ENCODE data around the gene PITRM1.

DNA sequence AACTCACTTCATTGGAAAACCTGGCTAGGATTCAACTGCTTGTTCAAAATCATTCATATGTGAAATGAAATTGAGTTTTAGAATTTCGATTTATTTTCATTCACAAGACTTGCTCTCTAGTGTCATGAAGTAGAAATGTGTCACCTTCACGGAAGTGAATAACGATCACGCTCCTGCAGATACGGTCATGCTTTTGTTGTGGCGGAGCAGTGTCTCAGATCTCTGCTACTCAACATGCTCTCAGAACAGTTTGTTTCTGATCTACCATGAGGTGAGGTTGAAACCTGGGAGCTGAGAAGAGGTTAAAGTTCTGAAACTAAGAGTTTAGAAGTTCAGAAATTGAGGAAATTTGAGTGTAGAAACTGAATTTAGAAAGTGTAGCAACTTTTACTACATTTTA, 13.8 kb upstream of the PITRM1 start:
- no peak for TF ChIP-seq POLR2A (IDR thresholded peaks at IDR 0.05)
- TF ChIP-seq, protein P1, sequence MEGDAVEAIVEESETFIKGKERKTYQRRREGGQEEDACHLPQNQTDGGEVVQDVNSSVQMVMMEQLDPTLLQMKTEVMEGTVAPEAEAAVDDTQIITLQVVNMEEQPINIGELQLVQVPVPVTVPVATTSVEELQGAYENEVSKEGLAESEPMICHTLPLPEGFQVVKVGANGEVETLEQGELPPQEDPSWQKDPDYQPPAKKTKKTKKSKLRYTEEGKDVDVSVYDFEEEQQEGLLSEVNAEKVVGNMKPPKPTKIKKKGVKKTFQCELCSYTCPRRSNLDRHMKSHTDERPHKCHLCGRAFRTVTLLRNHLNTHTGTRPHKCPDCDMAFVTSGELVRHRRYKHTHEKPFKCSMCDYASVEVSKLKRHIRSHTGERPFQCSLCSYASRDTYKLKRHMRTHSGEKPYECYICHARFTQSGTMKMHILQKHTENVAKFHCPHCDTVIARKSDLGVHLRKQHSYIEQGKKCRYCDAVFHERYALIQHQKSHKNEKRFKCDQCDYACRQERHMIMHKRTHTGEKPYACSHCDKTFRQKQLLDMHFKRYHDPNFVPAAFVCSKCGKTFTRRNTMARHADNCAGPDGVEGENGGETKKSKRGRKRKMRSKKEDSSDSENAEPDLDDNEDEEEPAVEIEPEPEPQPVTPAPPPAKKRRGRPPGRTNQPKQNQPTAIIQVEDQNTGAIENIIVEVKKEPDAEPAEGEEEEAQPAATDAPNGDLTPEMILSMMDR (IDR thresholded peaks at IDR 0.05) = no peak
- TF ChIP-seq POLR2AphosphoS5 (IDR thresholded peaks at IDR 0.05) = no peak

Data from upper lobe of left lung (tissue), 4 donors.